CD4-positive, CD25-positive, alpha-beta regulatory T cell (primary cell): ENCODE data around the gene MEIKIN. TPM values are rescaled to one million over a fixed set of nuclear protein-coding genes. Genes with fewer than 3 reads are reported as not detected.
A peak's percentile ranks its signal among the peaks of the same experiment; 100 is the strongest.

ENCODE experiments used
- ATAC-seq, 2 donors: fragments of 150-1000 bp; cut with Tn5 transposase; one replicate each; pipeline ENCODE4 v1.10.0; 2021; ENCODE audit warnings: low read depth in 2 of 2, moderate number of reproducible peaks in 2 of 2, moderate library complexity in 1 of 2
- DNase-seq, 3 donors: peaks; one replicate each; pipeline versions ENCODE4 v3.0.0 to v3.0.0-alpha.2; 2012 to 2022; ENCODE audit warnings: mixed read lengths in 1 of 3
- H3K27ac ChIP-seq: one replicate; pipeline ENCODE4 v1.7.0; 2013; ENCODE audit warnings: mild to moderate bottlenecking, low read length; ENCODE audit not compliant: insufficient read depth, poor library complexity, severe bottlenecking
- H3K27me3 ChIP-seq: one replicate; pipeline ENCODE4 v1.7.0; 2013; ENCODE audit warnings: low read length; ENCODE audit not compliant: control insufficient read depth, insufficient read depth
- H3K36me3 ChIP-seq: one replicate; pipeline ENCODE4 v1.7.0; 2013; ENCODE audit warnings: mild to moderate bottlenecking, low read length, moderate library complexity; ENCODE audit not compliant: control insufficient read depth, insufficient read depth
- H3K4me1 ChIP-seq: 2 replicates; pipeline ENCODE4 v1.7.0; 2013; ENCODE audit warnings: mild to moderate bottlenecking, low read length; ENCODE audit not compliant: insufficient read depth, control insufficient read depth, poor library complexity, severe bottlenecking
- H3K4me3 ChIP-seq: one replicate; pipeline ENCODE4 v1.7.0; 2013; ENCODE audit warnings: low read depth, mild to moderate bottlenecking, low read length, moderate library complexity
- H3K9me3 ChIP-seq, 2 experiments: 1 replicate in 1 of 2; 2 replicates in 1 of 2; pipeline ENCODE4 v1.7.0; 2013; ENCODE audit warnings: low read length in 2 of 2, mild to moderate bottlenecking in 1 of 2, moderate library complexity in 1 of 2; ENCODE audit not compliant: control insufficient read depth in 2 of 2
- H3K27ac Mint-ChIP-seq, 3 donors: one replicate each; pipeline ENCODE4 v1.8.0; 2020 to 2022; ENCODE audit warnings: mild to moderate bottlenecking in 3 of 3, mixed read lengths in 3 of 3, moderate library complexity in 2 of 3
- H3K27me3 Mint-ChIP-seq: one replicate; pipeline ENCODE4 v1.8.0; 2022; ENCODE audit warnings: mild to moderate bottlenecking, mixed read lengths
- H3K36me3 Mint-ChIP-seq: one replicate; pipeline ENCODE4 v1.8.0; 2020; ENCODE audit warnings: mixed read lengths
- H3K4me1 Mint-ChIP-seq, 4 donors: one replicate each; pipeline ENCODE4 v1.8.0; 2020 to 2022; ENCODE audit warnings: mixed read lengths in 4 of 4, mild to moderate bottlenecking in 1 of 4
- H3K4me3 Mint-ChIP-seq, 4 donors: one replicate each; pipeline ENCODE4 v1.8.0; 2020 to 2022; ENCODE audit warnings: mild to moderate bottlenecking in 4 of 4, mixed read lengths in 4 of 4, moderate library complexity in 3 of 4
- H3K9me3 Mint-ChIP-seq, 7 donors: one replicate each; pipeline ENCODE4 v1.8.0; 2020 to 2022; ENCODE audit warnings: mixed read lengths in 7 of 7, mild to moderate bottlenecking in 3 of 7, moderate library complexity in 2 of 7
- polyA plus RNA-seq, 4 donors: library from polyadenylated mRNA; unstranded; fragments of 300-500 nt; fragmentation: Illumina TruSeq; gene quantifications; one replicate each; pipeline ENCODE4 v1.2.3, GENCODE V29; 2021
- total RNA-seq: library from RNA; stranded (reverse); gene quantifications from one replicate; pipeline ENCODE4 v1.2.3, GENCODE V29; 2022

The MEIKIN gene
- total and polyA plus RNA-seq, 5 donors from 2014 or later, result not detected

DNA sequence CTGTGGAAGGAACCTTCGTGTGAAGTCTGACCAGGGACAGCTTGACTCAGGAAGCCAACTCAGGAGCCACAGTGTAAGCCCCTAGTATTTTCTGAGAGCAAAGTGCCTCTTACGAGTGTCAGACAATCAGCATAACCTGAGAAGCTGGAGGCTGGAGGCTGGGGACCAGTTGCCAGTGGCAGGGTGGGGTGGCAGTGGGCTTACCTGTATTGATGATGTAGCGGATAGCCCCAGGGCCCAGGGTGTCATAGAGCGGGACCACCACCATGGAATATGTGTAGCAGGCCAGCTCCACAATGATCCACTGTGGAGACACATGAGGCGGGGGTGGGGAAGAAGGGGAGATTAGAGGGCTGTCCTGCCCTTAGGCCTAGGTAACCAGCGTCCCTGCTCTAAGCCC, 43.1 kb upstream of the MEIKIN start:
- no peaks in the 10 kb centered on the region for H3K9me3 Mint-ChIP-seq
- ATAC-seq (no peak), DNase-seq (no peak)
- no peak overlapping the region for H3K27ac ChIP-seq
- no peaks in the 10 kb centered on the region for H3K9me3 ChIP-seq
- no peak overlapping the region for H3K4me3 Mint-ChIP-seq
- H3K27me3 ChIP-seq, result no peaks in the 10 kb centered on the region
- H3K4me1 ChIP-seq, result no peaks in the 10 kb centered on the region
- H3K4me3 ChIP-seq, result no peak overlapping the region
- H3K36me3 Mint-ChIP-seq, result no peaks in the 10 kb centered on the region
- H3K27me3 Mint-ChIP-seq, result no peaks in the 10 kb centered on the region
- H3K36me3 ChIP-seq, result no peaks in the 10 kb centered on the region
- no peaks in the 10 kb centered on the region for H3K4me1 Mint-ChIP-seq
- peak overlapping the region in 2 of 3 donors; percentile 15 to 60 for H3K27ac Mint-ChIP-seq

DNA sequence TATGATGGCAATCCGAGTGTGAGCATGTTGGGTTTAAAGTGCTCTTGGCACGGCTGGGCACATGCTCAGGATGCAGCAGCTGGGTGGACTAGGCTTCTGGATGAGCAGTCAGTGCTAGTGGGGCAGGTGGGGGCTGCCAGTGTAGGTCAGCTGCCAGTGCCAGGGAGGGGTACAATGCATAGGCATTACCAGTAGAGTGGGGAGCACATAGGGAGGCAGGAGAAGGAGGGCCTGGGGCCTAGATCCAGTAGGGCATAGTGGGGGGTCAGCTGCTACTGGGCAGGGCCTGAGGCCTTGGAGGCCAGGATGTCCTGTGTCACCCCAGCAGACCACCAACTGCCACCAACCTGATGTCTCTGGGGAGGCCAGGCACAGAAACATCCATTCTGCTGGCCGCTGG, 41.8 kb upstream of the MEIKIN start:
- H3K4me1 ChIP-seq, result no peaks in the 10 kb centered on the region
- H3K4me3 ChIP-seq, result no peak overlapping the region
- Mint-ChIP-seq H3K4me1 (no peaks in the 10 kb centered on the region), H3K9me3 (peaks cover 0 to 2% (median 0%) of the 10 kb centered on the region in 7 donors), H3K4me3 (no peak overlapping the region), H3K27me3 (no peaks in the 10 kb centered on the region), H3K27ac (peak overlapping the region in 1 of 3 donors; percentile 41), H3K36me3 (no peaks in the 10 kb centered on the region)
- DNase-seq (no peak), ATAC-seq (no peak)
- H3K27me3 ChIP-seq, result no peaks in the 10 kb centered on the region
- no peaks in the 10 kb centered on the region for H3K9me3 ChIP-seq
- no peaks in the 10 kb centered on the region for H3K36me3 ChIP-seq
- no peak overlapping the region for H3K27ac ChIP-seq

DNA sequence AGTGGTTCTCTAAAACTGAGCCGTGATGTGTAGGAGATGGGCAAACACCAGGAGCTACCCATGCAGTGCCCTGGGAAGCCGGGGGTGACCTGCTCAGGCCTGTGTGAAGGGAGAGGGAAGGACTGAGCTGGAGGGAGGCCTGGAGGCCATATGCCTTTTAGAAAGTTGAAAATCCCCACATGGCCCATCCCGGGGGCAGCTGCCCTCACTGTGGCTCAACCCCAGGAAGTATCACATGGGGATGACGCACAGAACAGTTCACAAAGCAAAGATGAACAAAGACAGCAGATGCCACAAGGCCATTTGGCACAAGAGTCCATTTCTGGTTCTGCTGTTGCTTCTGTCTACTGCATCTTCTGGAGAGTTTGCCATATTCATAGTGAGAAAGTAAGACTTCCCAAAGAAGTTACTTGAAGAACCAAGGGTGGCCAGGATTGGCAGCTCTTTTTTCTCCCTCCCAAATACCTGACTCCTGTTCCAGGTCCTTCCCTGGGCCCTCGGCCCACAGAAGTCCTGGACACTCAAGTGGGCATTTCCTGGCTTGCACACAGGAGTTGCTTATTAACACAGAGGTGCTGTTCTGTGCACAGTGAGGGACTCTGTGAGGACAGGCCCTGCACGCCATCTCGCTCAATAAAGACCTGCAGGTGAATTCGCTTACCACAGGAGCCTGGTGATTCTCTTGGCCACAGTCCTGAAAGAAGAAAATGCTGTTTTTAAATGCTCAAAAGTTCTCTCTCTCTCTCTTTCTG, 40.9 kb upstream of the MEIKIN start:
- no peaks in the 10 kb centered on the region for H3K36me3 Mint-ChIP-seq

DNA sequence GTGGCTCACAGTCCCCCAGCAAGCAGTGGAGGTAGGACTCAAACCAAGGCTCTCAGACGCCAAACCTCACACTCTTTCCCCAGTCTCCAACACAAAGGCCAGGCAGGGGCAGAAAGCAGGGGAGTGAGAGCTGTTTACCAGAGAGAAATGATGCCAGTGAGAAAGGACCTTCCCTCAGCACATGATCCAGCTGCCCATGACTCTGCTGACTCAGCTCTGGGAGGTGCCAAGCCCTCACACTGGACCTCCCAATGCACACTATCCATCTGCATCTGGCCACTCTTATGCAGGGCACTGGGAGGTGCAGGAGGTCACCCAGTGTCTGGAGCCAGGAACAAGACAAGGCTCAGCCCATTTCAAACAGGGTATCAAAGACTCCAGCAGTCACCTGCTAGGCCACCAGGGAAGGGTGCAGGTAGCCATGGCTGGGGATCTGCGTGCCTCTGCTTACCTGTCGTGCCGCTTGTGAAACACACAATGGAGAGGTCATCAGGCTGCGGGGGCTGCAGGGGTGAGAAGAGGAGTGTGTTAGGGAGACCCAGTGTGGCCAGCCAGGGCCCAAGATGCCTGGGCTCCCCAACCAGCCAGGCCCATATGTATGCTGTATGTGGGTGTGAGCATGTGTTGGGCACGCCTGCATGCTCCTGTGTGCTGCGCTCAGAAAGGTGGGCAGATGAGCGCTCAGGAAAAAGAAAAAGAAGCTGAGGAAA, 39.6 kb upstream of the MEIKIN start:
- no peak for ATAC-seq
- H3K27ac Mint-ChIP-seq, result peak overlapping the region in 1 of 3 donors; percentile 20
- no peak overlapping the region for H3K4me3 Mint-ChIP-seq

More for the DNA sequence above, 40.9 kb upstream of the MEIKIN start:
- Histone ChIP-seq H3K4me1 (no peaks in the 10 kb centered on the region), H3K4me3 (no peak overlapping the region), H3K9me3 (no peaks in the 10 kb centered on the region), H3K36me3 (no peaks in the 10 kb centered on the region), H3K27me3 (no peaks in the 10 kb centered on the region), H3K27ac (no peak overlapping the region)
- ATAC-seq, result no peak
- peak overlapping the region in 1 of 3 donors; percentile 12 for H3K27ac Mint-ChIP-seq
- no peak overlapping the region for H3K4me3 Mint-ChIP-seq
- H3K4me1 Mint-ChIP-seq, result no peaks in the 10 kb centered on the region
- peaks cover 0 to 2% (median 0%) of the 10 kb centered on the region in 7 donors for H3K9me3 Mint-ChIP-seq
- DNase-seq, result no peak
- no peaks in the 10 kb centered on the region for H3K27me3 Mint-ChIP-seq

DNA sequence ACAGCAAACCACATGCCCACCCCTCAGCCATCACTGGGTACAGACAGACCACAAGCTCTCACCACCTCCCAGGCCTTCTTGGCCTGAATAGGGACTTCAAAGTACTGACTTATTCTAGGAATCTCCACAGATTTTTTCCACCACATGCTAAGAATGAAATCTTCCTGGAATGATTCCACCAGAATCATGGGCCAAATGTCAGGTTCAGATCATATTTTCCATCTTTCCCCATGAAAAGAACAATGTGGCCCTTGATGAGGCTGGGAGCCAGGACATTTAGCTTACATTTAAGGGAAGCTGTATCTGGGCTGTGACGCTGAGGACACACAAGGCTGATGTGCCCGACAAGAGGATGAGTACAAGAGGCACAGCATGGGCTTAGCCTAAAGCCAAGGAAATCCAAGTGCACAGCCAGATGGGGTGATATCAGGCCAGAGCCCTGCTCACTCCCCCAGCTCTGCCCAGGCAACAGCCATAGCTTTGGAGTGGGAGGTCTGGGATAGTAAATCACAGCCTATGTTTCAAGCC, 37.8 kb upstream of the MEIKIN start:
- Histone ChIP-seq H3K9me3 (no peaks in the 10 kb centered on the region), H3K4me3 (no peak overlapping the region), H3K27me3 (no peaks in the 10 kb centered on the region), H3K27ac (no peak overlapping the region), H3K36me3 (no peaks in the 10 kb centered on the region), H3K4me1 (no peaks in the 10 kb centered on the region)
- peaks cover 4% of the 10 kb centered on the region for H3K27me3 Mint-ChIP-seq
- peaks cover 0 to 3% (median 0%) of the 10 kb centered on the region in 4 donors for H3K4me1 Mint-ChIP-seq
- H3K36me3 Mint-ChIP-seq, result no peaks in the 10 kb centered on the region
- no peak for DNase-seq
- H3K27ac Mint-ChIP-seq, result no peak overlapping the region
- ATAC-seq, result no peak
- H3K4me3 Mint-ChIP-seq, result no peak overlapping the region
- peaks cover 0 to 2% (median 0%) of the 10 kb centered on the region in 7 donors for H3K9me3 Mint-ChIP-seq

More for the DNA sequence above, 39.6 kb upstream of the MEIKIN start:
- H3K36me3 Mint-ChIP-seq, result no peaks in the 10 kb centered on the region
- H3K9me3 Mint-ChIP-seq, result peaks cover 0 to 2% (median 0%) of the 10 kb centered on the region in 7 donors
- Histone ChIP-seq H3K9me3 (no peaks in the 10 kb centered on the region), H3K4me3 (no peak overlapping the region), H3K27ac (no peak overlapping the region), H3K4me1 (no peaks in the 10 kb centered on the region), H3K36me3 (no peaks in the 10 kb centered on the region), H3K27me3 (no peaks in the 10 kb centered on the region)
- no peaks in the 10 kb centered on the region for H3K4me1 Mint-ChIP-seq
- DNase-seq, result no peak
- no peaks in the 10 kb centered on the region for H3K27me3 Mint-ChIP-seq

DNA sequence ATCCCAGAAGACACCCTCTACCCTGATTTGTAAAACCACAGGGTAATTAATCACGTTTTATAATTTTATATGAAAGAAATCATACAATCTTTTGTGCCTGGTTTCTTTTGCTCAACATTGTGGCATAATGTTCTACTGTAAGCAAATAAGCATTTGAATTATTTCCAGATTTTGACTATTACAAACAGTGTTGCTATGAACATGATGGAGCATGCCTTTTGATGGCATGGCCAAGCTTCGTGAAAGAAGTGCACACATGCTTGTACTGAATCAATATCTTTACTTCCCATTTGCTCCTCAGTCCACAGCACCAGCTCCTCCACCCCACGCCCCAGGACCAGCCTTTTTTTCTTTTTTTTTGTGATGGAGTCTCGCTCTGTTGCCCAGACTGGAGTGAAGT, 36.1 kb upstream of the MEIKIN start:
- H3K36me3 ChIP-seq, result no peaks in the 10 kb centered on the region
- ATAC-seq (no peak), DNase-seq (no peak)
- no peaks in the 10 kb centered on the region for H3K36me3 Mint-ChIP-seq
- H3K9me3 ChIP-seq, result no peaks in the 10 kb centered on the region
- H3K27ac Mint-ChIP-seq, result peak overlapping the region in 1 of 3 donors; percentile 36
- no peaks in the 10 kb centered on the region for H3K27me3 ChIP-seq
- peaks cover 0 to 15% (median 4%) of the 10 kb centered on the region in 4 donors for H3K4me1 Mint-ChIP-seq
- H3K9me3 Mint-ChIP-seq, result peaks cover 0 to 2% (median 0%) of the 10 kb centered on the region in 7 donors
- H3K4me1 ChIP-seq, result peaks cover 9% of the 10 kb centered on the region
- no peak overlapping the region for H3K4me3 Mint-ChIP-seq
- H3K27ac ChIP-seq, result no peak overlapping the region
- no peak overlapping the region for H3K4me3 ChIP-seq
- H3K27me3 Mint-ChIP-seq, result peaks cover 4% of the 10 kb centered on the region

DNA sequence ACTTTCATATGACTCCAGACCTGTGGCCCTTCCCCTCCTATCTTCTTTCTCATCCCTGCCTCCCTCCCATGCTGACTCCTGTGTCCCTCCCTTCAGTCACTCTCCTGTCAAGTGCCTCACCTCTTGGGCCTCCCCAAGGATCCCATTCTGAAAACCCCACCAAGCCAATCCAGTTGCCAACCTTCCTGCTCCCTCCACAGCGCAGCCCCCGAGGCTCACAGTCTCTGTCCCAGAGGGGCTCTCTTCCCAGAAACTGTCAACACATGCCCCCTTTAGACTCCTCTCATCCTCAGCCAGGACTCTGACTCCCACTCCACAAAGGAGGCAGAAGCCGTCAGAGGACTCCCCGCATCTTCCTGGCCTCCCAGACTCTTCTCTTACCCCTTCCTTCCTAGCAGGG, 35.2 kb upstream of the MEIKIN start:
- peaks cover 17% of the 10 kb centered on the region for H3K4me1 ChIP-seq
- Mint-ChIP-seq H3K36me3 (no peaks in the 10 kb centered on the region), H3K4me3 (peak overlapping the region in 1 of 4 donors; percentile 45), H3K4me1 (peaks cover 3 to 23% (median 8%) of the 10 kb centered on the region in 4 donors), H3K27ac (peak overlapping the region in 2 of 3 donors; percentile 36 to 78), H3K27me3 (peaks cover 4% of the 10 kb centered on the region), H3K9me3 (peaks cover 0 to 2% (median 0%) of the 10 kb centered on the region in 7 donors)
- no peaks in the 10 kb centered on the region for H3K9me3 ChIP-seq
- H3K27ac ChIP-seq, result no peak overlapping the region
- no peaks in the 10 kb centered on the region for H3K27me3 ChIP-seq
- DNase-seq (no peak), ATAC-seq (no peak)
- no peaks in the 10 kb centered on the region for H3K36me3 ChIP-seq
- no peak overlapping the region for H3K4me3 ChIP-seq
